CD14-positive monocyte (primary cell): ENCODE results near the gene TCHP. TPM values are rescaled to one million over a fixed set of nuclear protein-coding genes. Genes with fewer than 3 reads are reported as not detected.

ENCODE experiments used
- DNase-seq, 3 donors: peaks; one replicate each; pipeline ENCODE4 v3.0.0-alpha.2; 2011 to 2022
- H2AFZ ChIP-seq: 2 replicates; pipeline ENCODE4 v1.6.0; 2012; ENCODE audit warnings: mild to moderate bottlenecking, low read depth, low read length, inconsistent platforms; ENCODE audit not compliant: insufficient read depth, poor library complexity, severe bottlenecking
- H3K27ac ChIP-seq, 2 donors: 1 replicate in 1 of 2; 2 replicates in 1 of 2; pipeline ENCODE4 v1.5.1; 2012 to 2013; ENCODE audit warnings: low read length in 2 of 2, control low read depth in 1 of 2, inconsistent platforms in 1 of 2, low read depth in 1 of 2, mild to moderate bottlenecking in 1 of 2
- H3K27me3 ChIP-seq, 2 donors: one replicate each; pipeline versions ENCODE4 v1.6.0 to v1.6.1; 2011 to 2013; ENCODE audit warnings: low read length in 2 of 2; ENCODE audit not compliant: control insufficient read depth in 2 of 2, insufficient read depth in 2 of 2
- H3K36me3 ChIP-seq, 2 donors: replicated peaks in 1 of 2; 1 replicate in 1 of 2; 2 replicates in 1 of 2; pipeline versions ENCODE4 v1.5.1 to v1.6.1; 2012 to 2013; ENCODE audit warnings: low read length in 2 of 2, control low read depth in 1 of 2, inconsistent platforms in 1 of 2, mild to moderate bottlenecking in 1 of 2; ENCODE audit not compliant: insufficient read depth in 2 of 2, control insufficient read depth in 1 of 2
- H3K4me1 ChIP-seq, 2 donors: 1 replicate in 1 of 2; 2 replicates in 1 of 2; pipeline versions ENCODE4 v1.5.1 to v1.6.1; 2012 to 2013; ENCODE audit warnings: low read length in 2 of 2, control low read depth in 1 of 2, inconsistent platforms in 1 of 2, mild to moderate bottlenecking in 1 of 2, moderate library complexity in 1 of 2; ENCODE audit not compliant: insufficient read depth in 2 of 2, control insufficient read depth in 1 of 2
- H3K4me2 ChIP-seq: replicated peaks from 2 replicates; pipeline ENCODE3; 2012; ENCODE audit warnings: low read length, moderate library complexity, mild to moderate bottlenecking; ENCODE audit not compliant: poor library complexity, severe bottlenecking; ENCODE audit errors: extremely low read depth
- H3K4me3 ChIP-seq, 3 experiments: fragments of 200-600 bp in 1 of 3; sonication (generic) in 1 of 3; replicated peaks in 1 of 3; 1 replicate in 2 of 3; 2 replicates in 1 of 3; pipeline ENCODE4 v1.5.1; 2011 to 2013; ENCODE audit warnings: low read length in 3 of 3, mild to moderate bottlenecking in 3 of 3, control low read depth in 2 of 3, low read depth in 2 of 3, inconsistent platforms in 1 of 3, moderate library complexity in 1 of 3
- H3K79me2 ChIP-seq: 2 replicates; pipeline ENCODE4 v1.6.0; 2012; ENCODE audit warnings: mild to moderate bottlenecking, control low read depth, inconsistent platforms, low read length, moderate library complexity; ENCODE audit not compliant: insufficient read depth
- H3K9ac ChIP-seq: 2 replicates; pipeline ENCODE4 v1.6.0; 2017; ENCODE audit warnings: low read length, mild to moderate bottlenecking; ENCODE audit not compliant: insufficient read depth, poor library complexity, severe bottlenecking
- H3K9me3 ChIP-seq, 2 donors: replicated peaks in 1 of 2; 1 replicate in 1 of 2; 2 replicates in 1 of 2; pipeline versions ENCODE4 v1.5.1 to v1.6.1; 2012 to 2013; ENCODE audit warnings: low read length in 2 of 2, control low read depth in 1 of 2; ENCODE audit not compliant: control insufficient read depth in 1 of 2, insufficient read depth in 1 of 2
- H4K20me1 ChIP-seq: 2 replicates; pipeline ENCODE4 v1.6.0; 2012; ENCODE audit warnings: mild to moderate bottlenecking, low read length, control low read depth, moderate library complexity; ENCODE audit not compliant: insufficient read depth
- H3K27ac Mint-ChIP-seq, 7 donors: one replicate each; pipeline ENCODE4 v1.8.0; 2020; ENCODE audit warnings: mild to moderate bottlenecking in 7 of 7, mixed read lengths in 7 of 7, moderate library complexity in 6 of 7, inconsistent platforms in 2 of 7
- H3K27me3 Mint-ChIP-seq, 3 donors: one replicate each; pipeline ENCODE4 v1.8.0; 2021 to 2022; ENCODE audit warnings: low read depth in 3 of 3, mild to moderate bottlenecking in 3 of 3, mixed read lengths in 3 of 3, moderate library complexity in 3 of 3, inconsistent platforms in 1 of 3
- H3K36me3 Mint-ChIP-seq, 2 donors: one replicate each; pipeline ENCODE4 v1.8.0; 2020; ENCODE audit warnings: mixed read lengths in 2 of 2, inconsistent platforms in 1 of 2, mild to moderate bottlenecking in 1 of 2
- H3K4me1 Mint-ChIP-seq: one replicate; pipeline ENCODE4 v1.8.0; 2020; ENCODE audit warnings: mild to moderate bottlenecking, mixed read lengths
- H3K4me3 Mint-ChIP-seq, 2 donors: one replicate each; pipeline ENCODE4 v1.8.0; 2020; ENCODE audit warnings: mild to moderate bottlenecking in 2 of 2, mixed read lengths in 2 of 2, moderate library complexity in 1 of 2
- H3K9me3 Mint-ChIP-seq, 7 donors: one replicate each; pipeline ENCODE4 v1.8.0; 2020 to 2022; ENCODE audit warnings: mixed read lengths in 7 of 7, mild to moderate bottlenecking in 6 of 7, moderate library complexity in 6 of 7, inconsistent platforms in 2 of 7
- CTCF ChIP-seq: fragments of 200-600 bp; IDR thresholded peaks from one replicate; pipeline ENCODE4 v1.8.0; 2022; ENCODE audit warnings: antibody characterized with exemption, mild to moderate bottlenecking
- WGBS: methylation state at CpG from one replicate; pipeline ENCODE4 v1.1.5; 2013; ENCODE audit warnings: missing lambda C conversion rate; ENCODE audit not compliant: insufficient coverage; 5-methylcytosine and 5-hydroxymethylcytosine counted together
- intact Hi-C, 2 donors: fragments of 100-400 bp; cut with micrococcal nuclease; formaldehyde crosslinking; loops; one replicate each; pipeline versions ENCODE4 v1.15.0 to v1.15.1; 2023
- polyA plus RNA-seq, 3 donors: library from polyadenylated mRNA; depleted of rRNA in 1 of 3; unstranded in 2 of 3; stranded (reverse) in 1 of 3; fragments of 300-500 nt in 2 of 3; fragments of >200 nt in 1 of 3; fragmentation: Illumina TruSeq in 2 of 3; gene quantifications; 1 replicate in 2 of 3; 2 replicates in 1 of 3; pipeline ENCODE4 v1.2.3, GENCODE V29; 2012 to 2021

Gene TCHP
- polyA plus RNA-seq, 3 donors, result 2.6 to 24.5 (median 7.3) TPM

- no peak overlapping the region for H3K4me3 Mint-ChIP-seq
- H3K9me3 ChIP-seq, result no peaks in the 10 kb centered on the region
- peak overlapping the region; percentile 36 to 77 for H3K27ac ChIP-seq
- H3K27me3 Mint-ChIP-seq, result peaks cover 0 to 3% (median 0%) of the 10 kb centered on the region in 3 donors
- peaks cover 27% of the 10 kb centered on the region for H3K4me1 Mint-ChIP-seq
- H3K4me1 ChIP-seq, result peaks cover 19 to 21% of the 10 kb centered on the region in 2 donors
- peaks cover 90 to 95% of the 10 kb centered on the region in 2 donors for H3K36me3 ChIP-seq
- H3K36me3 Mint-ChIP-seq, result peaks cover 79 to 99% of the 10 kb centered on the region in 2 donors
- no peaks in the 10 kb centered on the region for H3K9me3 Mint-ChIP-seq
- H3K27me3 ChIP-seq, result no peaks in the 10 kb centered on the region
- H3K79me2 ChIP-seq, result peaks cover 41% of the 10 kb centered on the region
- peak; percentile 21 to 61 (median 60) for DNase-seq
- peak overlapping the region in 6 of 7 donors; percentile 77 to 90 (median 84) for H3K27ac Mint-ChIP-seq
- H3K9ac ChIP-seq, result no peak overlapping the region
- no peak overlapping the region for H2AFZ ChIP-seq
- intact Hi-C loops, result no loop called here
- no peak overlapping the region for H3K4me2 ChIP-seq
- H3K4me3 ChIP-seq, result no peak overlapping the region
- H4K20me1 ChIP-seq, result peaks cover 99% of the 10 kb centered on the region
- no peak for TF ChIP-seq CTCF
- 55% methylated on average over 9 of the region's 11 CpGs for WGBS
Measured at GRCh38 chr12:109952160-109952858, 52.2 kb downstream of the TCHP start.

DNA sequence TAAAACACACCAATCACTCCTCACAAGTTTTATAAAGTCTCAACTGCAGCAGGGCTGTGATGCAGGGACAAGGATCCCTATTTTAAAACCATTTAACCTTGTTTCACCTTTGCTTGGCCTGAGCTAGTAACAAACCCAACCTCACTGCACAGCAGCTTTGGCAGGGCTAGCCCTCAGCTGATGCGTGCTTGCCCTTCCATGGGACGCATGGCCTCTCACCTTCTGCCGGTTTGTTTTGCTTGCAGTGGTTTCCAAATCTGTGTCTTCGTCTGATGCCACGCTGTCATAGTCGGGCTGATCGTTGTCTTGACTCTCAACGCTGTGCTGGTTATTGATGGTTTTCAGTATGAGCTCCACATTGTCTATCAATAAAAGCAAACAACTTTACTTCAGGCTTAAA is 52.8 kb downstream of the TCHP start:
- H3K9ac ChIP-seq, result no peak overlapping the region
- no peak overlapping the region for H3K4me3 Mint-ChIP-seq
- peaks cover 0 to 3% (median 0%) of the 10 kb centered on the region in 3 donors for H3K27me3 Mint-ChIP-seq
- H3K36me3 ChIP-seq, result peaks cover 95 to 98% of the 10 kb centered on the region in 2 donors
- H3K9me3 Mint-ChIP-seq, result no peaks in the 10 kb centered on the region
- H3K4me3 ChIP-seq, result no peak overlapping the region
- H3K27ac Mint-ChIP-seq, result peak overlapping the region in 6 of 7 donors; percentile 48 to 90 (median 82)
- TF ChIP-seq CTCF, result no peak
- intact Hi-C loops, result no loop called here
- H3K4me1 ChIP-seq, result peaks cover 14 to 16% of the 10 kb centered on the region in 2 donors
- no peak overlapping the region for H3K4me2 ChIP-seq
- peaks cover 41% of the 10 kb centered on the region for H3K79me2 ChIP-seq
- H3K36me3 Mint-ChIP-seq, result peaks cover 77 to 97% of the 10 kb centered on the region in 2 donors
- H2AFZ ChIP-seq, result no peak overlapping the region
- no peak for DNase-seq
- 100% methylated on average over 2 of the region's 8 CpGs for WGBS
- peaks cover 21% of the 10 kb centered on the region for H3K4me1 Mint-ChIP-seq
- H3K27me3 ChIP-seq, result no peaks in the 10 kb centered on the region
- peak overlapping the region; percentile 36 to 77 for H3K27ac ChIP-seq
- no peaks in the 10 kb centered on the region for H3K9me3 ChIP-seq
- H4K20me1 ChIP-seq, result peaks cover 97% of the 10 kb centered on the region
